HG03103 (cell line): ENCODE results near the gene ECEL1.
"Not testable (repeated sequence)": the region's sequence is repeated elsewhere in the genome, so short reads cannot be mapped to it uniquely, and the experiment has no call there.

Source experiments
- ATAC-seq: cut with Tn5 transposase; IDR thresholded peaks from one replicate; pipeline ENCODE4 v1.9.1; 2021; ENCODE audit warnings: low read depth; ENCODE audit not compliant: unreplicated experiment

Gene ECEL1

GRCh38 chr2:232487385-232488096, at the start of gene ECEL1:
Gene ECEL1 (minus strand): TSS chr2:232487834. CDS start chr2:232486653, 1,181 bp downstream.
- ATAC-seq = no peak

GRCh38 chr2:232537079-232537478, 49.4 kb upstream of the ECEL1 start:
- no peak for ATAC-seq

GRCh38 chr2:232535761-232536530, 48.3 kb upstream of the ECEL1 start:
- ATAC-seq = no peak

DNA sequence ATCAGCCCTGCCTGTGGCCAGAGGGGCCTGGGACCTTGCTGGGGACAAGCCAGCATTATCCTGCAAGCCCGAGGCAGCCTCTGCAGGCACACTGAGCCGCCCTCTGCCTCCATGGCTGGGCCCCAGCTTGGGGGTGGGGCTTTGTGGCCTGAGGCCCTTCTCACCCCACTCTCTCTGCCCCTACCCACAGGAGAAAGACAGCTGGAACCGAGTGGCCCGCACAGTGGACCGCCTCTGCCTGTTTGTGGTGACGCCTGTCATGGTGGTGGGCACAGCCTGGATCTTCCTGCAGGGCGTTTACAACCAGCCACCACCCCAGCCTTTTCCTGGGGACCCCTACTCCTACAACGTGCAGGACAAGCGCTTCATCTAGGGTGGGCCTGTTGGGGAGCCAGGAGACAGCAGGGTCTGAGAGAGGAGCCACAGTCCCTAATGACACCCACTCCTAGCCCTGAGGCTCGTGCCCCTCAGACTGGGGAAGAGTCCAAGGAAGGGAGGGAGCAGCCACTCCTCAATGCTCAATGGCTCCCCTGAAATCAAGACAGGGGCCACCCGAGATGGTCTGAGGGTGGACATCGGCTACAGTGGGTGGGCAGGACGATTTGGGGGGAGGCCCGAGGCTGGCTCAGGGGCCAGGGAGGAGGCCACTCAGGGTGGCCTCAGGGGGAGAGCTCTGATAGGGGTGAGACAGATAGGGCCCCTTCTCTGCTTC, 47.5 kb upstream of the ECEL1 start:
- no peak for ATAC-seq

GRCh38 chr2:232533944-232534710, 46.5 kb upstream of the ECEL1 start:
- no peak for ATAC-seq

DNA sequence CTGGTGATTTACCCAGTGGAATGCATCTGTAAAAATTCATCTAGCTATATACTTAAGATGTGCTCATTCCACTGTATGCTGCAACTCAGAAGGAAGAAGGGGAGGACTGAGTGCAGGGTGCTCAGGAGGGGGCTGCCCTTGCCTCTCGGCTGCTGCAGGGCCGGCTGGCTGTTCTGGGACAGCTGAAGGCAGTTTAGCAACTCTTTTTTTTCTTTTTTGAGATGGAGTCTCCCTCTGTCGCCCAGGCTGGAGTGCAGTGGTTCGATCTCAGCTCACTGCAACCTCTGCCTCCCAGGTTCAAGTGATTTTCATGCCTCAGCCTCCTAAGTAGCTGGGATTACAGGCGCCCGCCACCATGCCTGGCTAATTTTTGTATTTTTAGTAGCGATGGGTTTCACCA, 45.2 kb upstream of the ECEL1 start:
- not testable (repeated sequence) for ATAC-seq

DNA sequence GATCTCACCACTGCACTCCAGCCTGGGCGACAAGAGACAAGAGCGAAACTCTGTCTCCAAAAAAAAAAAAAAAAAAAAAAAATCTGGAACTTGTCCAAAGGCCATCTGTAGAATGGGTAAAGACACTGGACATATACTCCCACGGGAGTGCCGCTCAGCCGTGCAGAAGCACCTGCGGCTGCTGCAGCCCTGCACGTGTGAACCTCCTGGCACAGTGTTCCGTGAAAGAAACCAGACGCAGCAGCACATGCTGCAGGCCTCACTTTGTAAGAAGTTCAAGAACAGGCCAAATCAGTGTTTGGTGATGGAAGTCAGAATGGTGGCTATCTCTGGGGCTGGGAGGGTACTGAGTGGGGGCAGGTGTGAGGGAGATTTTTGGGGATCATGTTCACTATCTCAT, 44.8 kb upstream of the ECEL1 start:
- no peak for ATAC-seq

DNA sequence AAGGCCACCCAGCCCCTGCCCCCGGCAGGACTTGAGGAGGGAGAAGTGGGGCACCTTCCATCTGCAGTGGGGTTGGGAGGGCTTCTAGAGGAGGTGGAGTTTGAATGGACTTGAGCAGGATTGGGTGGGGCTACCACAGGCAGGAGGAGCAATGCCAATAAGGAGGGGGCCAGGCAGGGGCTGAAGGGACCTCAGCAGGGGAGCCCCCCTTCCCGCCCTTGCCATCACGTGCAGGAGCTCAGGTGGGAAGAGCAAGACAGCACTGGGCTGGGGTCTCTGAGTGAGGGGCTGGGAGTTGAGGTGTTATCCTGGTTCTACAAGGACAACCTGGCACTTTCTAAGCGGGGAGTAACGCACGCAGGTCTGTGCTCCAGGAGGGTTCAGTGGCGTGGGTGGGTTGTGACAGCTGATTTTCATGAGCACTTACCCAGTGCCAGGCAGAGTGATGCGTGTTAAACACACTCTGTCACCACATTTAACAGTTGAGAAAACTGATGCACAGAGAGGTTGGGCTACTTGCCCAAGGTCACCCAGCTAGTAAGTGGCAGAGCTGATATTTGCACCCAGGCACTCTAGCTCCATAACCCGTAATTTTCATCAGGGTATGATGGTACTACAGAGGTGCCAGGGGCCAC, 43.1 kb upstream of the ECEL1 start:
- no peak for ATAC-seq

DNA sequence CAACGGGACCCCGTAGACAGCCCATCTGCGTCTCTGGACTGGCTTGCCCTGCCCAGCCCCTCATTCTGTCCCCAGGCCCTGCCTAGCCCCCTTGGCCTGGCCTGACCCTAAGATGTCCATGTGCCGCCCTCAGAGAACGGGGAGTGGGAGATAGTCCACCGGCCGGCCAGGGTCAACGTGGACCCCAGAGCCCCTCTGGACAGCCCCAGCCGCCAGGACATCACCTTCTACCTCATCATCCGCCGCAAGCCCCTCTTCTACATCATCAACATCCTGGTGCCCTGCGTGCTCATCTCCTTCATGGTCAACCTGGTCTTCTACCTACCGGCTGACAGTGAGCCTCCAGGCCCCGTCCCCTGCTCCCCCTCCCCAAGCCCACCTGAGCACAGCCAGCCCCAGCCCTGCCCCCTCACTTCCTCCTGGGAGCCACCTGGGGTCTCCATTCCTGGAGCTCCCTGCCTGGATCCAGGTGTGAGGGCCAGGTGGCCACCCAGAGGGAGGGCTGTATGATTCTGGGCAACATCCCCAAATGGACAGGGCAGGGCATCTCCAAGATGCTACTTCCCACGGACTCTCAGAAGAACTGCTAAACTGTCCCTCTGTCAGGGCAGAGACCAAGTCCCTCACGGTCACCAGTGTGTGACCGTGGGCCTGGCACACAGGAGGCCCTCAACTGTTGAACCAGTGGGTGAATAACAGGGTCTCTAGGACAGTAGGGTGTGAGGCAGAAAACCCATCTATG, 42.3 kb upstream of the ECEL1 start:
- ATAC-seq = no peak

DNA sequence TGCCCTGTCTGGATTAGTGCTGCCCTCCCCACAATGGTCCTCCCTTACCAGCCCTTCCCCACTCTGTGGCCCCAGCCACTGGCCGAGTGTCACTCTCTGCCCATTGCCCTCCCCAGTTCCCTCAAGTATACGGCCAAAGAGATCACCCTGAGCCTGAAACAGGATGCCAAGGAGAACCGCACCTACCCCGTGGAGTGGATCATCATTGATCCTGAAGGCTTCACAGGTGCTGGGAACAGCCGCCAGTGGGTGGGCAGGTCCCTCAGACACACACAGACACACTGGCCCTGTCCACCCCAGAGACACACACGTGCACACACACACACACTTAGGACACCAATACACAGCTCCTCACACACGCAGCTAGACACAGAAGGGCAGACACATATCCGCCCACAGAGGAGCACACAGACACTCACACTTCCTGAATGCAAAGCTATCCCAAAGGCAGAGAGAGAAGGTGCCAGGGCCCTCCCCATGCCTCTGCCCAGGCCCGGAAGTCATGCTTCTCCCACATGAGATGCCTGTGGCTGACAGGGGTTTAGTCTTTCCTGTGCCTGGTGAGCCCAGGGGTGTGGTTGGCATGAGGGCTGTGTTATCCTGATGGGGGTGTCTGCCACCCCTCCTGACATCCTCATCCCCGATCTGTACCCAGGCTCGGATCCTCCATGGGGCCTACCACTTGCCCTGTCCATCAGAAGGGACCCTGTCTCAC, 41.3 kb upstream of the ECEL1 start:
- no peak for ATAC-seq

DNA sequence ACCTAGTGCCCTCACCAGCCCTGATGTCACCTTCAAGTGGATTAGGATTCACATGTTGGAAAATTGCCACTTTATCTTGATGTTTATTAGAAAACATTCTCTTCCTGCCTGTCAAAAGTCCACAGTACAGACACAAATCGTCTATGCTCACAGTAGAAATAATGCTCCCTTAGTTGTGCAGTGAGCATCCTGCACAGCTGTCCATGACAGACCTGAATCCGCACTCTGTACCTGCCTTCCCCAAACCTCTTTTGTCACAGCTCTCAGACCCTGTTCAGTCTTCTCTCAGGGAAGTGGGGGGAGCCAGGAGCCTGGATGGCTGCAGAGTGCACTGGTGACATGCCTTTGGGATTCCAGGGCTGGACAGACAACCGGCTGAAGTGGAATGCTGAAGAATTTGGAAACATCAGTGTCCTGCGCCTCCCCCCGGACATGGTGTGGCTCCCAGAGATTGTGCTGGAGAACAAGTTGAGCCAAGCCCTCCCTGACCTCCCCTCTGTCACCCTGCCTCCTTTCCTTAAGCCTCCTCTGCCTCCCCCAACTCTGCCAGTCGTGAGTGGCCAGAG, 40.4 kb upstream of the ECEL1 start:
- ATAC-seq = no peak

- ATAC-seq = no peak
Observed at GRCh38 chr2:232526372-232526941, 38.8 kb upstream of the ECEL1 start.

DNA sequence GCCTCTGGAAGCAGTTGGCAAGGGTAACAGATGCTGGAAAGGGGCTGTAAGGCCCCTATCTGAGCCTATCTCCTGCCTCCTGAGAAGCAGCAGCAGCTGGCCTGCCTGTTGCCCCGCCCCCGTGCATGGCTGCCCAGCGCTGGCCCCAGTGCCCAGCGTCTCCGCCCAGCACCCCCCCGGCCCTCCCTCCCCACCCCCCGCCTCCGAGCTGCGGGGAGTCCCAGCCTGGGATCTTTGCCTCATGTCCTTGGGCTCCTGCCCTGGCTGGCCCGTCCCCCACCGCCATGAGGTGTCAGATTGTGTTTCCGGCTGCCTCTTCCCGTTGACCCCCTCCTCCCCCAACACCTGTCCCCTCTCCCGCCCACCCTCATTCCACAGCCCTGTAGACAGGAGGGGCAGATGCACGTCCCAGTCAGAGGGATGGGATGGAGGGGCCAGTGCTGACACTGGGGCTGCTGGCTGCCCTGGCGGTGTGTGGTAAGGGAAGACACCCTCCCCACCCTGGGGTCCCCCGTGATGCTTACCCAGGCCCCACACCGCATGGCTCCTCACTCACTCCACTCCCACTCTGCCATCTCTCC, 38.2 kb upstream of the ECEL1 start, which contains the start of gene CHRND:
CHRND (plus strand) TSS at position 370 of the 581 bp plus-strand sequence; CDS start at position 426, 56 bp downstream.
- no peak for ATAC-seq

- no peak for ATAC-seq
Observed at GRCh38 chr2:232525199-232525598, 37.6 kb upstream of the ECEL1 start.

DNA sequence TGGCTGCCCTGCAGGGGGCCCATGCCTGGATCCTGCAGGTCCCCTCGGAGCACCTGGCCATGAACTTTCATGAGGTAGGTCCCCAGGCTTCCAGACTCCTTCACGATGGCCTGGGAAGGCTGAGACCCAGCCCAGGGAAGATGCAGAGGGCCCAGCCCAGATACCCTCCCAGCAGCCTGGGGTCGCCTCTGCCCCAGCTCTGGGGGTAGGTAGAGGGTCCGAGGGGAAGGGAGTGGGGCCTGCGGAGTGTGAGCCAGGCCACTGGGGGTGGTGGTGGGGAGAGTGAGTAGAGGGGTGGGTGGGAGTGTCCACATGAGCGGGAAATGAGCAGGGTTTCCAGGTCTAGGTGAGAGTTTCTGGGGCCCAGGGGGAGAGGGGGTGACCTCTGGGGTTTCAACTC, 37.1 kb upstream of the ECEL1 start:
- no peak for ATAC-seq

DNA sequence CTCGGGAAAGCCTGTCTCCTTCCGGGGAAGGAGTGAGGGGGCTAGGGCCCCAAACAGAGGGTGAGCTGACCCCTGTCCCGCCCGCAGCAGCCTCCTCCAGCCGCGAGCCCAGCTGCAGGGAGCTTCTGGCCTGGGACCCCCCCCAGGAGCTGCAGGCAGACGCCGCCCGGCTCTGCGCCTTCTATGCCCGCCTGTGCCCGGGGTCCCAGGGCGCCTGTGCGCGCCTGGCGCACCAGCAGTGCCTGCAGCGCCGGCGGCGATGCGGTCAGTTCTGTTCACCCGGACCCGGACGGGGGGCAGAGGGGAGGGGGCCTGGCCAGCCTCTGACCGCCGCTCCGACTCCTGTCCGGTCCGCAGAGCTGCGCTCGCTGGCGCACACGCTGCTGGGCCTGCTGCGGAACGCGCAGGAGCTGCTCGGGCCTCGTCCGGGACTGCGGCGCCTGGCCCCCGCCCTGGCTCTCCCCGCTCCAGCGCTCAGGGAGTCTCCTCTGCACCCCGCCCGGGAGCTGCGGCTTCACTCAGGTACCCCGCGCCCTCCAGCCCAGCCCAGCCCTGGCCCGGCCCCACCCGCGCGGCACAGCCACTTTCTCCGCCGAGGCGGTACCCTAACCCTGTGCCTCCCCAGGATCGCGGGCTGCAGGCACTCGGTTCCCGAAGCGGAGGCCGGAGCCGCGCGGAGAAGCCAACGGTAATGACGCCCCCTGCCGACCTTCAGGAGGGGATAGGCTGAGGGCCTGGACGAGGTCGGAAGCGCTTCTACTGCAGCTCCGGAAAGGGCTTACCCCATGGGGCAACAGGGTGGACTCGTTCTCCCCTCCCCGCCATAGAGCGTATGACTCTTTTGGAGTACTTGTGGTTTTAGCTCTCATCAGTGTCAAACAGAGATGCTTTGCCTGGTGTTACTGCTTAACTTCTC, 36.3 kb upstream of the ECEL1 start:
- ATAC-seq = no peak

DNA sequence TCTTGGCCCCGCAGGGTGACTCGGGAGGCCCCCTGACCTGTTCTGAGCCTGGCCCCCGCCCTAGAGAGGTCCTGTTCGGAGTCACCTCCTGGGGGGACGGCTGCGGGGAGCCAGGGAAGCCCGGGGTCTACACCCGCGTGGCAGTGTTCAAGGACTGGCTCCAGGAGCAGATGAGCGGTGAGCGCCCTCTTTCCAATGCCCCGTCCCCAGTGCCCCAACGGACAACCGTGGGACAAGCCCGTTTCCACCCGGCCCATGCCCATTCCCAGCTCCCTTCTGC, 35.7 kb upstream of the ECEL1 start:
- ATAC-seq = no peak
